NCI-H510A treated with DMSO at 0.1 percent for 48 hours (cell line): ENCODE measurements around the gene F2.
A peak's percentile ranks its signal among the peaks of the same experiment; 100 is the strongest.
"Not testable (repeated sequence)": the region's sequence is repeated elsewhere in the genome, so short reads cannot be mapped to it uniquely, and the experiment has no call there.

Experiments used
- DNase-seq: peaks from one replicate; lab custom pipeline; 2025; lab: John Stamatoyannopoulos, UW

Gene F2

GRCh38 chr11:46719048-46719542 lies at the start of gene F2:
F2 (plus strand) TSS chr11:46719213; CDS start chr11:46719236, 23 bp downstream.
- no peak for DNase-seq

- no peak for DNase-seq
Measured at GRCh38 chr11:46669711-46670139, 49.3 kb upstream of the F2 start.

GRCh38 chr11:46670521-46670920 lies 48.5 kb upstream of the F2 start:
- DNase-seq, result not testable (repeated sequence)

GRCh38 chr11:46671958-46672315 lies 47.1 kb upstream of the F2 start:
- DNase-seq, result no peak

- no peak for DNase-seq
Measured at GRCh38 chr11:46672381-46672839, 46.6 kb upstream of the F2 start.

GRCh38 chr11:46673713-46674462 lies 45.1 kb upstream of the F2 start:
- no peak for DNase-seq

- peak; percentile 2 for DNase-seq
Measured at GRCh38 chr11:46674463-46675287, 44.3 kb upstream of the F2 start.

- DNase-seq, result no peak
Measured at GRCh38 chr11:46675288-46675851, 43.6 kb upstream of the F2 start.

GRCh38 chr11:46675949-46676348 lies 43.1 kb upstream of the F2 start:
- no peak for DNase-seq

- DNase-seq, result no peak
Measured at GRCh38 chr11:46676436-46677158, 42.4 kb upstream of the F2 start.

- no peak for DNase-seq
Measured at GRCh38 chr11:46677169-46677568, 41.8 kb upstream of the F2 start.

GRCh38 chr11:46677991-46678740 lies 40.8 kb upstream of the F2 start:
- DNase-seq, result no peak

GRCh38 chr11:46678741-46679130 lies 40.3 kb upstream of the F2 start:
- DNase-seq, result no peak

GRCh38 chr11:46679241-46680163 lies 39.5 kb upstream of the F2 start:
- DNase-seq, result no peak

GRCh38 chr11:46680164-46680760 lies 38.8 kb upstream of the F2 start:
- DNase-seq, result no peak

GRCh38 chr11:46680815-46681214 lies 38.2 kb upstream of the F2 start:
- no peak for DNase-seq

GRCh38 chr11:46681814-46682213 lies 37.2 kb upstream of the F2 start:
- no peak for DNase-seq

- no peak for DNase-seq
Measured at GRCh38 chr11:46682773-46683752, 36.0 kb upstream of the F2 start.

- DNase-seq, result no peak
Measured at GRCh38 chr11:46684367-46684766, 34.6 kb upstream of the F2 start.
